Body of pancreas (tissue), 4 donors: ENCODE measurements around the gene PTH1R.

Experiments used
- CTCF ChIP-seq, 7 experiments: fragments of 450-650 bp in 4 of 7; fragments of 200-600 bp in 3 of 7; sonication (generic) in 3 of 7; IDR thresholded peaks; one replicate each; pipeline ENCODE4 v1.5.1; 2016 to 2019; ENCODE audit warnings: antibody characterized with exemption in 7 of 7
- POLR2A ChIP-seq, 3 donors: fragments of 450-650 bp; IDR thresholded peaks; one replicate each; pipeline ENCODE4 v1.6.1; 2016; ENCODE audit warnings: antibody characterized with exemption in 3 of 3, mild to moderate bottlenecking in 2 of 3

- no peak for TF ChIP-seq CTCF (IDR thresholded peaks at IDR 0.05)
- no peak for TF ChIP-seq POLR2A (IDR thresholded peaks at IDR 0.05)
Measured at GRCh38 chr3:46893146-46893748, 15.7 kb downstream of the PTH1R start.
